ENCODE results near the gene TSPAN14.
"Not testable (repeated sequence)": the region's sequence is repeated elsewhere in the genome, so short reads cannot be mapped to it uniquely, and the experiment has no call there.

TSPAN14 gene

GRCh38 chr10:80453842-80454512, at the start of gene TSPAN14:
Gene TSPAN14 (plus strand): TSS chr10:80454310. CDS start chr10:80489234, 34,924 bp downstream.
- DNase-seq = peak; percentile 80

- DNase-seq = no peak
Observed at GRCh38 chr10:80405035-80405434, 49.1 kb upstream of the TSPAN14 start.

GRCh38 chr10:80405626-80406025, 48.5 kb upstream of the TSPAN14 start:
- DNase-seq = no peak

- DNase-seq = no peak
Observed at GRCh38 chr10:80406204-80406603, 47.9 kb upstream of the TSPAN14 start.

- peak; percentile 70 for DNase-seq
Observed at GRCh38 chr10:80407812-80408241, 46.3 kb upstream of the TSPAN14 start.

GRCh38 chr10:80408242-80409101, 45.6 kb upstream of the TSPAN14 start, which contains the start of gene PRXL2A:
Gene PRXL2A (plus strand): TSS chr10:80408551. CDS start chr10:80420468, 11,917 bp downstream.
- DNase-seq = peak; percentile 89

- DNase-seq = no peak
Observed at GRCh38 chr10:80409121-80409520, 45.0 kb upstream of the TSPAN14 start.

- DNase-seq = no peak
Observed at GRCh38 chr10:80410122-80410521, 44.0 kb upstream of the TSPAN14 start.

- no peak for DNase-seq
Observed at GRCh38 chr10:80410578-80411145, 43.4 kb upstream of the TSPAN14 start.

GRCh38 chr10:80411267-80411668, 42.8 kb upstream of the TSPAN14 start:
- no peak for DNase-seq

- DNase-seq = no peak
Observed at GRCh38 chr10:80411681-80412220, 42.4 kb upstream of the TSPAN14 start.

- no peak for DNase-seq
Observed at GRCh38 chr10:80412486-80412885, 41.6 kb upstream of the TSPAN14 start.

- DNase-seq = no peak
Observed at GRCh38 chr10:80413271-80413996, 40.7 kb upstream of the TSPAN14 start.

- peak; percentile 45 for DNase-seq
Observed at GRCh38 chr10:80414142-80414895, 39.8 kb upstream of the TSPAN14 start.

- no peak for DNase-seq
Observed at GRCh38 chr10:80415734-80416478, 38.2 kb upstream of the TSPAN14 start.

- DNase-seq = no peak
Observed at GRCh38 chr10:80416479-80417098, 37.5 kb upstream of the TSPAN14 start.

- DNase-seq = not testable (repeated sequence)
Observed at GRCh38 chr10:80417256-80417655, 36.9 kb upstream of the TSPAN14 start.

- no peak for DNase-seq
Observed at GRCh38 chr10:80421050-80421706, 32.9 kb upstream of the TSPAN14 start.

GRCh38 chr10:80421707-80422536, 32.2 kb upstream of the TSPAN14 start:
- no peak for DNase-seq

Measured in NCI-H146 (cell line).